Smooth muscle cell (in vitro differentiated cells): ENCODE results near the gene LRRC56. TPM values are rescaled to one million over a fixed set of nuclear protein-coding genes. Genes with fewer than 3 reads are reported as not detected.

Experiments
- DNase-seq: peaks from one replicate; lab custom pipeline; 2025; ENCODE audit not compliant: unreplicated experiment; lab: John Stamatoyannopoulos, UW
- H2AFZ ChIP-seq: fragments of 200-600 bp; sonication (generic); 2 replicates; pipeline ENCODE4 v1.6.0; 2016; ENCODE audit warnings: antibody characterized with exemption, low read depth, mild to moderate bottlenecking
- H3F3A ChIP-seq: fragments of 200-600 bp; sonication (generic); 2 replicates; pipeline ENCODE4 v1.6.0; 2017; ENCODE audit warnings: antibody characterized with exemption, low read depth
- H3K27ac ChIP-seq: fragments of 200-600 bp; sonication (generic); 2 replicates; pipeline ENCODE4 v1.5.1; 2016; ENCODE audit warnings: low read depth, mild to moderate bottlenecking
- H3K27me3 ChIP-seq: fragments of 200-600 bp; sonication (generic); 2 replicates; pipeline ENCODE4 v1.6.1; 2016; ENCODE audit warnings: low read depth, mild to moderate bottlenecking
- H3K36me3 ChIP-seq: fragments of 200-600 bp; sonication (generic); 2 replicates; pipeline ENCODE4 v1.5.1; 2016; ENCODE audit warnings: low read depth
- H3K4me1 ChIP-seq: fragments of 200-600 bp; sonication (generic); 2 replicates; pipeline ENCODE4 v1.5.1; 2016; ENCODE audit warnings: low read depth
- H3K4me2 ChIP-seq: fragments of 200-600 bp; sonication (generic); 2 replicates; pipeline ENCODE4 v1.6.0; 2016; ENCODE audit warnings: mild to moderate bottlenecking
- H3K4me3 ChIP-seq: fragments of 200-600 bp; sonication (generic); 2 replicates; pipeline ENCODE4 v1.5.1; 2016; ENCODE audit warnings: mild to moderate bottlenecking
- H3K79me2 ChIP-seq: fragments of 200-600 bp; sonication (generic); 2 replicates; pipeline ENCODE4 v1.6.0; 2016; ENCODE audit warnings: low read depth, mild to moderate bottlenecking
- H3K9ac ChIP-seq: fragments of 200-600 bp; sonication (generic); 2 replicates; pipeline ENCODE4 v1.6.0; 2016; ENCODE audit warnings: low read depth
- H3K9me3 ChIP-seq: fragments of 200-600 bp; sonication (generic); replicated peaks from 2 replicates; pipeline ENCODE4 v1.5.1; 2016; ENCODE audit warnings: low read depth
- H4K20me1 ChIP-seq: fragments of 200-600 bp; sonication (generic); 2 replicates; pipeline ENCODE4 v1.6.0; 2016; ENCODE audit warnings: low read depth
- CTCF ChIP-seq: fragments of 200-600 bp; sonication (generic); IDR thresholded peaks from 2 replicates; pipeline ENCODE4 v1.5.1; 2017; ENCODE audit warnings: borderline replicate concordance, mild to moderate bottlenecking, antibody characterized with exemption; ENCODE audit not compliant: insufficient read depth, poor library complexity, severe bottlenecking
- WGBS: methylation state at CpG from one replicate; pipeline ENCODE4 v1.1.7; 2016; ENCODE audit warnings: low lambda C conversion rate; 5-methylcytosine and 5-hydroxymethylcytosine counted together
- polyA plus RNA-seq: library from polyadenylated mRNA; unstranded; fragments of >200 nt; fragmentation: Nextera tagmentation; extraction: Ambion mirVana; gene quantifications from 2 replicates; pipeline ENCODE4 v1.2.1, GENCODE V29; 2016
- total RNA-seq: library from RNA; depleted of rRNA; stranded (reverse); fragments of >200 nt; gene quantifications from 2 replicates; pipeline ENCODE4 v1.2.3, GENCODE V29; 2014

The LRRC56 gene
- total and polyA plus RNA-seq, 2 experiments from 2014 or later: 0.31 to 1.5 TPM

GRCh38 chr11:529728-530411, 7.5 kb upstream of the LRRC56 start:
- no peak overlapping the region for H3K27ac ChIP-seq
- DNase-seq: no peak
- peaks cover 16% of the 10 kb centered on the region for H3K79me2 ChIP-seq
- H2AFZ ChIP-seq: no peak overlapping the region
- peaks cover 35% of the 10 kb centered on the region for H4K20me1 ChIP-seq
- H3K4me3 ChIP-seq: no peak overlapping the region
- 93% methylated on average over 18 of the region's 18 CpGs for WGBS
- no peaks in the 10 kb centered on the region for H3K27me3 ChIP-seq
- H3K9ac ChIP-seq: no peak overlapping the region
- H3K9me3 ChIP-seq: no peaks in the 10 kb centered on the region
- H3K4me2 ChIP-seq: no peak overlapping the region
- no peaks in the 10 kb centered on the region for H3F3A ChIP-seq
- no peaks in the 10 kb centered on the region for H3K36me3 ChIP-seq
- no peak for TF ChIP-seq CTCF
- H3K4me1 ChIP-seq: no peaks in the 10 kb centered on the region

- H3K36me3 ChIP-seq: no peaks in the 10 kb centered on the region
- H3K9me3 ChIP-seq: no peaks in the 10 kb centered on the region
- H2AFZ ChIP-seq: no peak overlapping the region
- peaks cover 35% of the 10 kb centered on the region for H4K20me1 ChIP-seq
- H3K9ac ChIP-seq: no peak overlapping the region
- no peak for DNase-seq
- H3K4me2 ChIP-seq: no peak overlapping the region
- WGBS: 96% methylated on average over 20 of the region's 28 CpGs
- H3K4me3 ChIP-seq: no peak overlapping the region
- H3F3A ChIP-seq: no peaks in the 10 kb centered on the region
- H3K79me2 ChIP-seq: peaks cover 16% of the 10 kb centered on the region
- H3K27ac ChIP-seq: no peak overlapping the region
- H3K27me3 ChIP-seq: no peaks in the 10 kb centered on the region
- no peaks in the 10 kb centered on the region for H3K4me1 ChIP-seq
- no peak for TF ChIP-seq CTCF
Observed at GRCh38 chr11:530960-531831, 6.1 kb upstream of the LRRC56 start.

- no peak overlapping the region for H3K9ac ChIP-seq
- no peaks in the 10 kb centered on the region for H3F3A ChIP-seq
- H3K4me1 ChIP-seq: no peaks in the 10 kb centered on the region
- 99% methylated on average over 18 of the region's 18 CpGs for WGBS
- no peak for TF ChIP-seq CTCF
- DNase-seq: no peak
- H3K9me3 ChIP-seq: no peaks in the 10 kb centered on the region
- peaks cover 16% of the 10 kb centered on the region for H3K79me2 ChIP-seq
- H3K4me3 ChIP-seq: no peak overlapping the region
- H4K20me1 ChIP-seq: peaks cover 35% of the 10 kb centered on the region
- H3K27me3 ChIP-seq: no peaks in the 10 kb centered on the region
- H3K27ac ChIP-seq: no peak overlapping the region
- no peaks in the 10 kb centered on the region for H3K36me3 ChIP-seq
- no peak overlapping the region for H3K4me2 ChIP-seq
- no peak overlapping the region for H2AFZ ChIP-seq
Observed at GRCh38 chr11:531919-532526, 5.3 kb upstream of the LRRC56 start.
